GM19099 (cell line): ENCODE data around the gene THBD.

ENCODE experiments used
- POLR2A ChIP-seq: IDR thresholded peaks from 3 replicates; pipeline ENCODE4 v1.6.1; 2011; ENCODE audit warnings: low read depth; ENCODE audit not compliant: insufficient read length; ENCODE audit errors: extremely low read depth

The THBD gene

DNA sequence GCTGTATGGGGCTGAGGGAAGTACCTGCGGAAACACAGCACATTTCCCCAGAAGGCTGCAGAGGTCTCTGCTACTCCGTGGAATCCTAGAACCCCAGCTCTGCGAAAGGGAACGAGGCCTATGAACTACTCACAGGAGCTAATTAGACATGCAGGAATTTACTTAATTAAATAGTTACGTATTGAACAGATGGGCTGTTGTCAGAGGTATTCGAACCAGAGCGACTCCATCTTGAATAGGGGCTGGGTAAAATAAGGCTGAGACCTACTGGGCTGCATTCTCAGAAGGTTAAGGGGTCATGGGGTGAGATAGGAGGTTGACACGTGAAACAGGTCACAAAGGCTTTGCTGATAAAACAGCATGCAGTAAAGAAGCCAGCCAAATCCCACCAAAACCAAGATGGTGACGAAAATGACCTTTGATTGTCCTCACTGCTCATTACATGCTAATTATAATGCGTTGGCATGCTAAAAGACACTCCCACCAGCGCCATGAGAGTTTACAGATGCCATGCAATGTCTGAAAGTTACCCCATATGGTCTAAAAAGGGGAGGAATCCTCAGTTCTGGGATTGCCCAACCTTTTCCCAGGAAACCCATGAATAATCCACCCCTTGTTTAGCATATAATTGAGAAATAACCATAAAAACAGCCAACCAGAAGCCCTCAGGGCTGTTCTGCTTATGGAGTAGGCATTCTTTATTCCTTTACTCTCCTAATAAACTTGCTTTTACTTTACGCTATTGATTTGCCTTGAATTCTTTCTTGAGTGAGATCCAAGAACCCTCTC, 29.0 kb downstream of the THBD start:
- no peak for TF ChIP-seq POLR2A

DNA sequence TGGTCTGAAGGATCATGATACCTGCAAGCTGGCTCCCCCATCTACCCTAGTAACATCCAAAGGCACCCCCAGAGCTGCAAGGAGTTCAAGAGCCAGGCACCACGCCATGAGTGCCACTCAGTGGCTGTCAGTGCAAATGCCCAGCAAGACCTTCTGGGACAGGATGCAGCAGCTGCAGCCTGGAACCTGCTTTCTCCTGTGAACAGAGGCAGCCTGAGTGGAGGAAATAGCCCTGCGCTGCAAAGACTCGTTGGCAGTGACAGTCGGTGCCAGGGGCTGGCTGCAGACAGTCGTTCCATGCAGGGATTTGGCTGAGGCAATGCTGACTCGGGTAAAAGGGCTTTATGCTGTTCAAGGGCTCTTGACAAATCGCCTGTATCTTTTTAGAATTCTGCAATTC, 30.1 kb downstream of the THBD start:
- TF ChIP-seq POLR2A = no peak

DNA sequence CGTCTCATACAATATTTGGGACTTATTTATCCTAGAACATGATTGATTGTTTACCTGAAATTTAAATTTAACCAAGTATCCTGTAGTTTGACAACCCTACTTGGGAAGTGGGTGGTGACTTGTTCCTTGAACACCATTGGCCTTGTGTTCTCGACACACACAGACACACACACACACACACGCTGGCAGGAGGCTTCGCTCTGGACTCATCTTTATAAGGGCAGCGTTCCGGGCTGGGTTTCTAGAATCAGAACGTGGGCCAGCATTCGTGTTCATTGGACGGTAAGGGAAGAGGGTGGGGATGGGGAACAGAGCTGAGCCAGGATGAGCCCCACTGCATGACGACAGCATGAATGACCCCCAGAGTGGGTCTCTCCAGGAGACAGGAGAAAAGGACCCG, 30.5 kb downstream of the THBD start:
- no peak for TF ChIP-seq POLR2A

DNA sequence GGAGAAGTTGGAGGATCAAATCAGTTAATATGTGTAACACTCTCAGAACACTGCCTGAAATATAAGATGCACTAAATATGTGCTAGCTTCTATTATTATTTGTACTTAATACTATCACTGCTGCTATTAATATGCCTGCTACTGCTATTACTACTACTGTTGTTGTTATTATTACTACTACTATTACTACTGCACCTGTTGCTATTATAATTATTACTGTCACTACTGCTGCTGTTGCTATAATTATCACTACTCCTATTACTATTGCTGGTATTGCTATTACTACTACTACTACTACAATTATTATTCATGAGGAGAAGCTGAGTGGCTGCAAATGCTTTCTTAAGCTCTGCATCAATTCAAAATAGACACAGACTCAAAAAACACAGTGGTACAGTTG, 31.0 kb downstream of the THBD start:
- no peak for TF ChIP-seq POLR2A

DNA sequence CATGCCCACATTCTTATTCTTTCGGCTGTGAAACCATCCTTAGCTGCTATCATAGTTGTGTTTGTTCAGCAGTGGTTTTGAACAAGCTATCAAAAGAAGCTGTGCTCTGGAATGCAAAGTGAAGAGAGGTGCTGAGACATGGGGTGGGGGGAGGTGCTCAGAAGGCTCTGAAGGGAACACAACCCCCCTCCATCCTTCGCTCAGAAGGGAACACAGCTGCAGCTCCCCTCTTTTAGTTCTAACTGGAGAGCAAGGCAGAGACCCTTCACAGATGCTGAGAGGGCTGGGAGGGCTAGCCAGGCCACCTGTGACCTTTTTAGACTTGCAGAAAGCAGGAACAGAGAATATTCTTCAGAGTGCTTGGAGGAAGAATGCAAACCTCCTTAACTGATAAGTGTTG, 32.0 kb downstream of the THBD start:
- no peak for TF ChIP-seq POLR2A

DNA sequence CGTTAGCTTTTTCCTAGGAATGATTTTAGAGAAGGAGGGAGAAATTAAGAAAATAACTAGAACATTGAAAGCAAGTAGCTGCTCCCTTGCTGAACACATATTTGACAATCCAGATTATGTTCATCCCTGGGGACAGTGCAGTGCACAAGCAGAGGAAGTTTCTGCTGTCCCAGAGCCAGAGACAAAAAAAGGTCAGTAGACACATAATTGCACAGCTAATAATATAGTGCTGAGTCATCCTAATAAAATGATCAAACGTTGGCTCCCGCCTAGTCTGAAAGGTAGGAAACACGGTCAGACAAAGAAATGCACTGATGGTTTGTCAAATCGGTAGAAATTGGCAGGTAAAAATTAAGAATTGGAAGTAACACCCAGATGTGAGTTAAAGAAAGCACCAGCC, 36.0 kb downstream of the THBD start:
- no peak for TF ChIP-seq POLR2A

DNA sequence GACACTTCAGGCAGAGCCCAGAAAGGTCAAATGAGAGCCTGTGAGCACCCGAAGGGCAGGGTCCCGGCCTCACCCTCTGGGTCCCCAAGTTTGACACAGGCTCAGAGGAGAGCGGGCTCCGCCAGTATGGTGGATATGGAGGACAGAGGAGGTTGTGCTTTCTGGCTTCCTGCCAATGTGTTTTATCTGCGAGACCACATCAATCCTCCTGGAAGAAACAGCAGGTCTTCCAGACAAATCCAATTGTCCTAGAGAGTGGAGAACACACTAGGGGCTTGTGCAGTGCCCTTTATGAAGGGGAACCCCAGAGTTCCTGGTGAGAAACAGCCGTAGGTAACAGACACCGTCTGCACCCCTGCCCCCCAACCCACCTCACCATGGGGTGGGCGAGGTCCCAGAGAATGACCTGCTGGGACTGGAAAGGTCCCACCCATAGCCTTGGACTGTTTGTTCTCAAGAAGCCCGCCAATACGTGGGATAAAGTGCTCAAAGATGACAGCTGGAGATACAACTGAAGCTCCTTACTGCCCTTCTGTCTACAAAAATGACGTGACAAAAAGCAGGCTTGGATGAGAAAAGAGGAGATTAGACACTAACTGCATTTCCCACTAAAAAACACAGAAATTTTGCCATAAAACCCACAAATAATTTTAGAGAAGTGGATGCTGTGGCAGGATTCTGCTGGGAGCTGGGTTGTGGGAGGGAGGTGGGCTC, 38.3 kb downstream of the THBD start:
- TF ChIP-seq POLR2A = no peak

DNA sequence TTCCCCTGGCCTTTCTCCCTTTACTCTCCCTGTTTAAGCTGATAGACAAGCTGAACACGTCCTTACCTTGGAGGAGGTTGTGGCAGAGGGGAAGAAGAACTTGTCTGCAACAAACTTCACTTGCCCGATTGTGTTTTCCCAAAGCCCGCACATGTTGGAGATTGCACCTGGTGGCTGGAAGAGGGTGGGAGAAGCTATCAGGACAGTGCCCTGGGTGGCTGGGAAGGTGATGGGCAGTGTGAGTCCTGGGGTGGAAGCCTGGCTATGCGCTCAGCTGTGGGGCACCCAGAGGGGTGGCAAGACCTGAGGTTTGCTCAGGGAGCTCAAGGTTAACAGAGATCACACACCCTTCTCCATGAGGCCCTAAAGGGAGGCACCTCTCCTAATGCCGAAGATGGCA, 39.4 kb downstream of the THBD start:
- TF ChIP-seq POLR2A = no peak

DNA sequence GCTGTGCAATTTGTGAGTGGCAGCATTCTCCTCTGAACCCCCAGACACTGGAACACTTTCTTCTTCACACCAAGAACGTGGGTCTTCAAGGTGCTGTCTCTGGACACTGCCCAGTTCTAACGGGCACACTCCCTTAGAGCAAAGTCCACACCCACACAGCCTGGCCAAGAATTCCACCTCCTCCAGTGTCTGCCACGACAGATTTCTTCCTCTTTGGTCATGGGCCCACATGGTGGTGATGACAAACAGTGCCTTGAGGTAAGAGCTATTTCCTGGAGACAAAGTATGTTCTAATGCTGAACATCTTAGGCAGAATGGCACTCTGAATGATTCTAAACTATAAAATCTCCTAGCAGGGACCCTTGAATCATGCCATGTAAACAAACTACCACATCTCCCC, 39.8 kb downstream of the THBD start:
- no peak for TF ChIP-seq POLR2A

DNA sequence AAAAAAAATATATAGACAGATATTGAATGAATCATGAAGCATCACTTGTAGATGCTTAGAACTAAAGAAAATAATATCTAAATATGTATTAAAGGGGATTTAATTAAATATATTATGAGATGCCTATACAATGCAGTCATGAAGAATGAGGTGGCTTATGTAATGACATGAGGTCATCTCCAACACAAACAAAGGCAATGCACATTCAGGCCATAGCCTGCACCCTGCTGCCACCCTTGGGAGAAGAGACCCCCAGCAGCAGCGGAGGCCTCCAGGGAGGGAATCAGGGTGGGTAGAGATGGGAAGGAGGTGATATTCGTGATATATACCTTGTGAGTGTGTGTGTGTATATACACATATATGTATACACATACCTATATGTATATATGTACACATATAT, 40.8 kb downstream of the THBD start:
- no peak for TF ChIP-seq POLR2A

DNA sequence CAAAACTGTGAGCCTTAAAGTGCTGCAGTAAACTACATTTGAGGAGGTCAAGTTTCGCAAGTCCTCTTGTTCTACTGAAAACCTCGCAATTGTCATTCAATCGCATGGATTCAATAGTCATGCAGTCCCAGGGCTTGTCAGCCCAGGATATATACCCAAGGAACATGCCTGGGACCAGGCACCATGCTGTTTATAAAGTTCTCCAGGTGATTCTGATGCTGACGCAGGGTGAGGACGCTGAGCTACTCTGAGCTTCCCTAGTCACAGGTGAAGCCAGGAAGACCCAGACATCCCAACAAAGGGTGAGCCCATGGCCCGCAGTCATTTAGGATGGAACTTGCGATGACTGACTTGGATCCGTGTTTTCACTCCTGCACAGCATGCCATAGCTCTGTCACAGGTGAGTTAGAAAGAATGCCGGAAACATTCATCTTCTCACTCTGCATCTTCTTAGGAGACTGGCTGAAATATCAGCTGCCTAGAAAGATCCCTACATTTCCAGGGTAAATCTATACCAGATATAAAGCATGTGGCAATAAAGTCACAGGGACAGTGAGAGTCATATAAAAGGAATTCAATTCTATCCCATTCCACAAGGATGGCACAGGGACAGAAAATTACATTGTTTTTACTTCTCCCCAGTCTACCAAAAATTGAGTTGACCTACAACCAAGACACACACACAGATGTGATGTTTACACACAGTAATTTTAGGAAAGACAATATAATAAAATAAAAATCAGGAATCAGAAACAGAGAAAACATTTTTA, 41.4 kb downstream of the THBD start:
- TF ChIP-seq POLR2A = no peak

DNA sequence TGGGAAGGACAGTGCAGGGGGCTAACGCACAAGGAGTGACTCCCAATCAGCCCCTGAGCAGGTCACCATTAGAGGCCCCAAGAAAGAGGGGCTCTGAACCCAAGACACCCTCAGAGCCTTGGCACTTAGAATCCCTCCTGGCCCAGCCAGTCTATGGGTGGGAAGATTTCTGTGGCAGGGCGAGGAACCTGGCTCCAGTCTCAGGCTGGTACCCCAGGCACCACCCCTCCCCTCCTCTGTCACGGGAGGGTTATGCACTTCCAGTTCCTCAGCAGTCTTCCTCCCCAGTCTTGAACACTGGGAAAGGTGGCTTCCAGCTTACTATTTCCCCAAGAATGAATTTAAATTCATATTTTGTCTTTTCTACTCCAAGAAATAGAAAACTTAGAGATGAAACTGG, 42.0 kb downstream of the THBD start:
- TF ChIP-seq POLR2A = no peak

DNA sequence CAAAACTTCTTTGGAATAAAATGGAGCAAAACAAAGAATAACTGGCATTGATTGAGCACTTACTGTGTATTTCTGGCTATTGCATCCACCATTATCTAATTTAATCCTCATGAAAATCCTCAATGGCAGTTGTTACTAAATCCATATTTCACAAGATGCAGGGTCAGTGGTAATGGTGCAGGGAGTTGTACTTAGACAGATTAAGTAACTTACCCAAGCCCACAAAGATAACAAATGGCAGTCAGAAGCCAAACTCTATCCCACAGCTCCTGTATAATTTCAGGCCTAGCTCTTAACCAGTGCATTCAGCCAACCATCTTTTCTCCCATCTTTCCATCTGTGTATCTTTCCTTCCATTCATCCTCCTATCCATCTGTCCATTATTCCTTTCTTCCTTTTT, 43.7 kb downstream of the THBD start:
- no peak for TF ChIP-seq POLR2A

DNA sequence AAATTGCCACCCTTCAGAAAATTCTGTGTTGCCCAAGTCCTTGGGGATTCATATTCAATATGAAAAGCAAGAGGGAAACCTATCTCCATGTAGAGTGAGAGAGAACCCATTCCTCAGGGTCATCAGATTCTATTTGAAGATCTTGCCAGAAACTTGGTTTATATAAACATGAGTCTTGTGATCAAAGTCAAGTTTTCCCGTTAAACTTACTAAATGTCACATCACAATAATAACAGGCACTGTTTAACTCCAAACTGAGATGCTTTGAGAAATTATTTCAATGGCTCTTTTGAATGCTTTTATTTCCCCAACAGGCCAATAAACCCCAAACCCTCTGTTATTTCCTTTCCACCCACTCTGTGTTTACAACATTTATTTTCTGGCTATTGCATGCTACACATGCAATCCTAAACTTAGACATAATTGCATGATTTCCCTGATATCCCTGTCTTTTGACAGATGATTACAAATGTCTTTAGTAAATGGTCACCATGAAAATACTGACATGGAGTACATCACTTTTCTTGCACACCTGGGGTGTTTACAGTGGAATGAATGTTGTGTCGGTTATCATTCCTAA, 45.5 kb downstream of the THBD start:
- no peak for TF ChIP-seq POLR2A

DNA sequence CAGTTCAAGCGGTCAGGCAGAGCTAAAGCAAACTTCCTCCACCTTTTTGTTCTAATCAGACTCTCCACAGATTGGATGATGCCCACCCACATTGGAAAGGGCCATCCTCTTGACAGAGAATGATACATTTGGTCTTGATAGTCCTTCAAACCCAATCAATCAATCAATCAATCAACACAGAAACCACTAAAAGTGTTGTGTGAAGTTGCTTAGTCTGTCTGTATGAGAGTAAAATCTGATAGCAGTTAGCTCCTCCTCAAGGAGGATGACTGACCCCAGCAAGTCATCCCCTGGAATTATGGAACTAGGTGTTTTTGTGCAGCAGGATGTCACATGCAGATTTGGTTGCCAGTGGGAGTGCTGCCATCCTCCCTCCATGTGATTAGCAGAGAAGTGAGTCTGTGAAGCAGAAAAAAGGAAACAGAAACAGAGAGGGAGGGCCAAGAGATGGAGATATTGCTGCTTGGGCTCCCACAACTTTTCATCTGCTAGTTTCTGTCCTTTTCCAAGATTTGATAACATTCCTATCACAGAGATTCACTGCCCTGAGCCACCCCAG, 46.3 kb downstream of the THBD start:
- TF ChIP-seq POLR2A = no peak
